ENCODE measurements around the gene NUP85.

- no peak for TF ChIP-seq POLR2AphosphoS5 (IDR thresholded peaks at IDR 0.05; ENCODE audit: low read depth, low read length)
- TF ChIP-seq REST (IDR thresholded peaks at IDR 0.05; ENCODE audit: insufficient read depth in 1 of 2, low read depth in 2 of 2, low read length in 2 of 2), result no peak
- TF ChIP-seq TAF1 (IDR thresholded peaks at IDR 0.05; ENCODE audit: borderline replicate concordance, insufficient read depth, low read length), result no peak
Observed at GRCh38 chr17:75159196-75160031, 46.1 kb upstream of the NUP85 start.
